Activated CD8-positive, alpha-beta T cell treated with anti-CD3 and anti-CD28 coated beads for 36 hours (primary cell): Measurements from ENCODE around the gene CCDC12. TPM values are rescaled to one million over a fixed set of nuclear protein-coding genes. Genes with fewer than 3 reads are reported as not detected.

Experiments
- ATAC-seq: fragments of 200-7000 bp; cut with Tn5 transposase; one replicate; pipeline ENCODE4 v1.10.0; 2021; ENCODE audit warnings: mild to moderate bottlenecking, moderate library complexity
- CTCF ChIA-PET: fragments of 350-600 bp; sonication (Branson Sonifier 250); formaldehyde crosslinking; loops from one replicate; lab custom pipeline; 2021; ENCODE audit warnings: antibody characterized with exemption; lab: Charles Lee
- POLR2A ChIA-PET: fragments of 350-600 bp; sonication (Branson Sonifier 250); formaldehyde crosslinking; loops from one replicate; lab custom pipeline; 2021; ENCODE audit warnings: antibody characterized with exemption; lab: Charles Lee
- DNase-seq: peaks from one replicate; pipeline ENCODE4 v3.0.0-alpha.2; 2020
- H3K27ac Mint-ChIP-seq: one replicate; pipeline ENCODE4 v1.8.0; 2021; ENCODE audit warnings: mild to moderate bottlenecking, mixed read lengths
- H3K27me3 Mint-ChIP-seq: one replicate; pipeline ENCODE4 v1.8.0; 2021; ENCODE audit warnings: mixed read lengths
- H3K36me3 Mint-ChIP-seq: one replicate; pipeline ENCODE4 v1.8.0; 2021; ENCODE audit warnings: low read depth, mixed read lengths
- H3K4me1 Mint-ChIP-seq: one replicate; pipeline ENCODE4 v1.8.0; 2021; ENCODE audit warnings: low read depth, mixed read lengths
- H3K4me3 Mint-ChIP-seq: one replicate; pipeline ENCODE4 v1.8.0; 2021; ENCODE audit warnings: mild to moderate bottlenecking, moderate library complexity, mixed read lengths
- H3K9me3 Mint-ChIP-seq: one replicate; pipeline ENCODE4 v1.8.0; 2021; ENCODE audit warnings: mixed read lengths
- CTCF ChIP-seq: fragments of 200-600 bp; IDR thresholded peaks from one replicate; pipeline ENCODE4 v1.8.0; 2022; ENCODE audit warnings: antibody characterized with exemption, mild to moderate bottlenecking
- intact Hi-C: fragments of 100-400 bp; cut with micrococcal nuclease; formaldehyde crosslinking; loops from one replicate; pipeline ENCODE4 v1.10.0; 2022
- total RNA-seq, 2 experiments: library from RNA; stranded (reverse); gene quantifications; one replicate each; pipeline ENCODE4 v1.2.3, GENCODE V29; 2021

CCDC12 gene
- total RNA-seq, 2 experiments from 2014 or later = 51.2 to 51.6 TPM

- H3K27ac Mint-ChIP-seq = no peak overlapping the region
- POLR2A ChIA-PET = no interaction called here
These were observed 51.5 kb downstream of the CCDC12 start for GRCh38 chr3:46924921-46925584.

GRCh38 chr3:46923559-46924350, 52.8 kb downstream of the CCDC12 start:
- Mint-ChIP-seq H3K27ac (peak overlapping the region; percentile 67), H3K9me3 (peaks cover 3% of the 10 kb centered on the region), H3K4me1 (peaks cover 24% of the 10 kb centered on the region), H3K36me3 (peaks cover 59% of the 10 kb centered on the region), H3K27me3 (no peaks in the 10 kb centered on the region), H3K4me3 (no peak overlapping the region)
- ChIA-PET POLR2A (interaction anchor here (2.5 kb wide), 1 partner anchor 12 kb away, joined by 6 read pairs; no protein-coding TSS in a partner anchor), CTCF (interaction anchor here (0.6 to 3.8 kb wide), 21 partner anchors 10 to 128 kb away, joined by 3 to 24 read pairs (median 3); partner anchors contain the start of gene NBEAL2)
- peak; percentile 59 for DNase-seq
- ATAC-seq = peak; percentile 80
- intact Hi-C loops = loop anchor here (5.0 kb wide), 1 partner anchor 74 kb away; no protein-coding TSS in a partner anchor
- TF ChIP-seq CTCF = peak; percentile 77

More at GRCh38 chr3:46924921-46925584, 51.5 kb downstream of the CCDC12 start:
- H3K4me3 Mint-ChIP-seq = no peak overlapping the region
- no peak for DNase-seq
- H3K9me3 Mint-ChIP-seq = peaks cover 5% of the 10 kb centered on the region
- ATAC-seq = no peak
- H3K4me1 Mint-ChIP-seq = peaks cover 33% of the 10 kb centered on the region
- H3K36me3 Mint-ChIP-seq = peaks cover 57% of the 10 kb centered on the region
- intact Hi-C loops = loop anchor here (5.0 kb wide), 1 partner anchor 72 kb away; no protein-coding TSS in a partner anchor
- CTCF ChIA-PET = interaction anchor here (1.2 to 3.8 kb wide), 5 partner anchors 9 to 74 kb away, joined by 3 to 24 read pairs (median 3); no protein-coding TSS in a partner anchor
- TF ChIP-seq CTCF = no peak
- no peaks in the 10 kb centered on the region for H3K27me3 Mint-ChIP-seq

- Mint-ChIP-seq H3K4me1 (peaks cover 17% of the 10 kb centered on the region), H3K9me3 (no peaks in the 10 kb centered on the region), H3K27me3 (no peaks in the 10 kb centered on the region), H3K27ac (peak overlapping the region; percentile 67), H3K36me3 (peaks cover 58% of the 10 kb centered on the region), H3K4me3 (no peak overlapping the region)
- intact Hi-C loops = loop anchor here (5.0 kb wide), 1 partner anchor 74 kb away; no protein-coding TSS in a partner anchor
- TF ChIP-seq CTCF = no peak
- ATAC-seq (no peak), DNase-seq (no peak)
- ChIA-PET POLR2A (interaction anchor here (1.2 to 2.5 kb wide), 2 partner anchors 13 to 360 kb away, joined by 4 to 6 read pairs; partner anchors contain the start of genes KIF9 and KLHL18), CTCF (interaction anchor here (0.6 to 3.8 kb wide), 20 partner anchors 10 to 400 kb away, joined by 3 to 24 read pairs (median 3); partner anchors contain the start of gene NBEAL2)
These were observed 53.5 kb downstream of the CCDC12 start for GRCh38 chr3:46922871-46923558.

- H3K27me3 Mint-ChIP-seq = no peaks in the 10 kb centered on the region
- no peak for TF ChIP-seq CTCF
- intact Hi-C loops = loop anchor here (5.0 kb wide), 1 partner anchor 75 kb away; no protein-coding TSS in a partner anchor
- no peak overlapping the region for H3K27ac Mint-ChIP-seq
- H3K4me3 Mint-ChIP-seq = no peak overlapping the region
- ATAC-seq (no peak), DNase-seq (no peak)
- POLR2A ChIA-PET = interaction anchor here (1.2 to 2.5 kb wide), 2 partner anchors 13 to 361 kb away, joined by 4 to 6 read pairs; partner anchors contain the start of genes KIF9 and KLHL18
- peaks cover 3% of the 10 kb centered on the region for H3K9me3 Mint-ChIP-seq
- CTCF ChIA-PET = interaction anchor here (0.7 to 3.8 kb wide), 13 partner anchors 9 to 401 kb away, joined by 3 to 24 read pairs (median 4); partner anchors contain the start of gene NBEAL2
- peaks cover 61% of the 10 kb centered on the region for H3K36me3 Mint-ChIP-seq
- H3K4me1 Mint-ChIP-seq = peaks cover 13% of the 10 kb centered on the region
These were observed 54.1 kb downstream of the CCDC12 start for GRCh38 chr3:46922426-46922825.
